ENCODE data around the gene C1QBP.

Gene C1QBP, protein sequence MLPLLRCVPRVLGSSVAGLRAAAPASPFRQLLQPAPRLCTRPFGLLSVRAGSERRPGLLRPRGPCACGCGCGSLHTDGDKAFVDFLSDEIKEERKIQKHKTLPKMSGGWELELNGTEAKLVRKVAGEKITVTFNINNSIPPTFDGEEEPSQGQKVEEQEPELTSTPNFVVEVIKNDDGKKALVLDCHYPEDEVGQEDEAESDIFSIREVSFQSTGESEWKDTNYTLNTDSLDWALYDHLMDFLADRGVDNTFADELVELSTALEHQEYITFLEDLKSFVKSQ

DNA sequence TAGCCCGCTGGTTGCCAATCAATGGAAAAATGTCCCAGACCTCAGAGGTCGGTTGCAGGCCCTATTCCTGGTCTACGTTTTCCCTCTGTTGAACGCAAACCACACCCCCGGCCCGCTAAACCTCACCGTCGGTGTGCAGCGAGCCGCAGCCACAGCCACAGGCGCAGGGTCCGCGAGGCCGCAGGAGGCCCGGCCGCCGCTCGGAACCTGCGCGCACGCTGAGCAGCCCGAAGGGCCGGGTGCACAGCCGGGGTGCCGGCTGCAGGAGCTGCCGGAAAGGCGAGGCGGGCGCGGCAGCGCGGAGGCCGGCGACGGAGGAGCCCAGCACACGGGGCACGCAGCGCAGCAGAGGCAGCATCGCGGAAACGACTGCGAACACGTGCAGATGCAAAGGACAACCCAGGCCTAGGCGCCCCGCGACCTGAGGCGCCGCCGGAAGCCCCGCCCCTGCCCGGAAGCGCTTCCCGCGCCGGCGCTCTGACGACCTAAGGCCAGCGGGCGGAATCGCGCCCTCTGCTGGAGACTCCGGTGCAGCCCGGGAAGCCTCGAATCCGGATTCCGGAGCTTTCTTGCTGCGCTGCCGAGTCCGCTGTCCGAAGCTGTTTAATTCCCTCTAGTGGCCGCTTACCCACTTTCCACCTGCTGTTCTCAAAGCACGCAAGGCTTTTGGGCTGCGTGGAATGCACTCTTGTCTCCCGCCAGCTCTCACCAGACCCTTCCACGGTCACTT, at the start of gene C1QBP:
C1QBP (minus strand) TSS at position 440 of the 730 bp plus-strand sequence; CDS start at position 358, 82 bp downstream.
- DNase-seq = peak in 55 of 56 donors; percentile 42 to 93 (median 83)

DNA sequence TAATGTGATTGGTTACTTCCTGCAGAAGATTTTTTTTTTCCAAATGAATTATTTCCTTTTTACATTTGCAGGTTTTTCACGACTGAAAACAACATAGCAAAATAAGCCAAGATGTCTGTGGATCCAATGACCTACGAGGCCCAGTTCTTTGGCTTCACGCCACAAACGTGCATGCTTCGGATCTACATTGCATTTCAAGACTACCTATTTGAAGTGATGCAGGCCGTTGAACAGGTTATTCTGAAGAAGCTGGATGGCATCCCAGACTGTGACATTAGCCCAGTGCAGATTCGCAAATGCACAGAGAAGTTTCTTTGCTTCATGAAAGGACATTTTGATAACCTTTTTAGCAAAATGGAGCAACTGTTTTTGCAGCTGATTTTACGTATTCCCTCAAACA, 49.8 kb upstream of the C1QBP start:
- DNase-seq = no peak

DNA sequence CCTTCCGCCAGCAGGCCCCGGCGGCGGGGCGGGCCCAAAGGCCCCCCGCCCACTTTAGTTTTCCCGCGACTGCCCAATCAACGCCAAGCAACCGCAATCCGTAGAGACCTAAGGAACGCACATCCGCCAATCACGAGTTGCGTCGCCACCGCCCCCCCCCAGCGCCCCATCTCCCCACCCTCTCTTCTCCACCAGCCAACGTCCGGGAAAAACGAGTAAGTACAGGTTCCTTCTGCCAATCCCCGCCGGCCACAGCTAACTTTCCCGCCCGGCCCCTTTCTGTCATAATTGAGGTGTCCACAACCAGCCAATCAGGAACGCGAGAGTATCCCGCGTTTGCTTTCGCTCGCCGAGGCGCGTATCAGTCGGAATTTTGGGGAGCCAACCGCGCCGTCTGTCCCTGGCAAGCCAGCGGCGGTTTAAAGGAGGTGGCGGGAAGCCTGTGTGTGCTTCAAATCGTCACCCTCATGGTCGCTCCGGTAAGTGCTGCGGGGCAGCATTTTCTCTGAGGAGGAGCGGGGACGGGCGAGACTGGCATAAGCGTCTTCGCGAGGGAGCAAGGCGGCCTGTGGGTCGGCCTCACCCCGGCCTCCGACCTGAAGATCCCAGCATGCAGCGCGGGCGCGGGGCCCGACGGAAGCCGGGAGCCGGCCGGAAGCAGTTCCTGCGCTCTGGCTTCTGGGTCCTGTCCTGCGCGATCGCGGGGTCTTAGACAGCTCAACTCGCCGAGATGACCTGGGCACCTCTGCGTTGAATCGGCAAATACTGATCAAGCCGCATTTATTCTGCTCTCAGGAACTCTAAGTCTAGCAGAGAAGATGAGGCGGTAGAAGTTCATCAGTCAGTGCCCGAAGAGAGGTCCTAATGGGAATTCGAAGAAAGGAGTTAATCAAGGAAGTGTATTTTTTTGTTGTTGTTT, 47.5 kb upstream of the C1QBP start, which contains the start of gene MIS12:
MIS12 (plus strand) TSS at position 361 of the 919 bp plus-strand sequence. CDS start 2,297 bp downstream, outside the sequence.
- DNase-seq = peak; percentile 88 to 100 (median 98)

DNA sequence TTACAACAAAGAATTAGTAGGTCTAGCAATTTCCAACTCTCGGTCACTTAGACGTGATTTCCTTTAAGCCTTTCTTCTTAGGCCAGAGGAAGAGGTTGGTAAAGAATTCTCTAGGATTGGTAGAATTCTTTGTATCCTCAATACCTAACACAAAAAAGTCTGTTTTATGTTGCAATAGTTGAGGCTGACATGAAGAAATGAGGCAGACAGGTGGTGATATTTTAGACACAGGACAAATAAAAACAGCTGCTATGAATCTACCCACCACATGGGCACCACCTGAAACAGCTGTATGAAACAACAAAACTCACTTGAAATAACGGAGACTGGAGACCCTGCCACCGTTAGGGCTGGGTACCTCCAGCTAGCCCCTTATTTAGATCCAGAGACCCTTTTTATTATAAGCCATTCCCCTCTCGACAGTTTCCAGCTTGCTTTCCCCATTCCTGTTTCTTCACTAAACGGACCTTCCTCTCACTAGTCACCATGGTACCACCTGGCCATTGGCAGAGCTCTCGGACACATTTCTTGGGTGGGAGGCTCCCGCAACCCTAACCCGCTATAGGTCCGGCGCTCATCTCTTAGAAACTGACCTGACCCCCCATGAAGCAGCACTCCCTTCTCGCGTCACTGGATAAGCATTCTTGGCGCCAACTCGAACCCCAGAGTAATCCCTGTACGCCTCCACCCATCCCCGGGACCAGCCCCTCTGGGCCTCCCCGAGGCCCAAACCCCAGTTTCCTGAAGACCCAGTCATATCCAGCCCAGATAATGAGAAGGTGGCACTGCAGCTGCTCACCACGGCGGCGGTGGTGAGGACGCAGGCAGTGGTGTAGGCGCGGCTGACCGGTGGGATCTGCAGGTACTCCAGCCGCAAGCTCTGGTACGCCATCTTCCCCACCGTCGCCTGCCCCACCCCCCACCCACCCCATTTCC, 46.6 kb upstream of the C1QBP start, which contains the start of gene DERL2:
DERL2 (minus strand) TSS at position 909 of the 936 bp plus-strand sequence; CDS start at position 892, 17 bp downstream.
- peak in 1 of 56 donors; percentile 73 for DNase-seq

DNA sequence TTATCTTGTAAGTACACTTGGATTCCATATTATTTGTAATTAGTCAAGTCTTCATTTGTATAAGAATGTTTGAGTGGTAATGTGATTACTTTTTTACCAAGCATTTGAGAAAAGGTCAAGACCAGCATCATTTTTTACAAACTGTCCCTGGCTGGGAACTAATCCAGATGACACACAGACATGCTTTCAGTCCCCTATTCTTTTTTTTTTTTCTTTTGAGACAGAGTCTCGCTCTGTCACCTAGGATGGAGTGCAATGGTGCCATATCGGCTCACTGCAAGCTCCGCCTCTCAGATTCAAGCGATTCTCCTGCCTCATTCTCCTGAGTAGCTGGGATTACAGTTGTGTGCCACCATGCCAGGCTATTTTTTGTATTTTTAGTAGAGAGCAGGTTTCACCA, 42.5 kb upstream of the C1QBP start:
- no peak for DNase-seq

DNA sequence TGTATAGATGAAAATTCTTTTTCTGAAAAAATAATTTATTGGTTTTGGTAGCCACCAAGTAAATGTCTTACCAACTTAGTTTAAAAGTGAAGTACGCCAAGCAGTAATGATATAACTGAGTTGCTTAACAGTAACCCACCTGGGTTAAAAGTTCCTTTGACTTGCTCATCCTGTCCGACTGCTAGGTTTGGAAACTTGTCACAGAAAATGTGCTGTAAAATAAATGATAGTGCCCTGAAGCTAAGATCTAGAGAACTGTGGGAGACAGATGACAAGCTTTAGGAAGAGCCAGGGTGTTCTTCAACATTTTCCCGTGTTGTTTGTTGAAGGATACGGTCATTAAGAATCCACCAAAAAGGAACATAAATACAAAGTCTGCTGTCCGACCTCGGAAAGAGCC, 42.0 kb upstream of the C1QBP start:
- DNase-seq = no peak

DNA sequence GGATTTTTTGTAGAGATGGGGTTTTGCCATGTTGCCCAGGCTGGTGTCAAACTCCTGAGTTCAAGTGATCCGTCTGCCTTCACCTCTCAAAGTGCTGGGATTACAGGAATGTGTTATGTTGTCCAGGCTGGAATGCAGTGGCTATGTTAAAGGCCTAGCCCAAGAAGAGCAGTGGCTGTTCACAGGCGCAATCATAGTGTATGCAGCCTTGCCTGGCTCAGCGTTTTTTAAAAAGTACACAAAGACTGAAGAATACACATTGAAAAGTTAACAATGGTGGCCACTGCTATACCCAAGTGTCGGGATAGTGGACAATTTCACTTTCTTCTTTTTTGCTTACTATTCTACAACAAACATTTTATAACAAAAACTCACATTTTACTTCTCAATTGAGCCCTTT, 40.0 kb upstream of the C1QBP start:
- no peak for DNase-seq

DNA sequence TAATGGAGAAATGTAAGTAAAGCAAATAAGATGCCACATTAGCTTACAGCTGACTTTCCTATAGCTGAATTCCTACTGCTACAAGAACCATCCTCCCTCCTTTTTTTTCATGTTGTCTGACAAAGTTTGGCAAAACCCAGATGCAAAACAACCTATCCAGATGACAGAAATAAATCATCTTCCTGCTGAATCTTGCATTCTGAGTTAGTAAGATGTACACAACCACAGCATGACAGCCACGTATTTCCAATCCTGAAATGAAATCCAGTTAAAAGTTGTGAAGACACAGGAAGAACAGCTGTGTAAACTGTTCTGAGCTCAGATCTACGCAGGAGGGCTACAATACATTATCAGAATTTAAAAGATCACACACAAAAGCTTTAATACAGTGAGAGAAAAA, 35.0 kb upstream of the C1QBP start:
- no peak for DNase-seq

DNA sequence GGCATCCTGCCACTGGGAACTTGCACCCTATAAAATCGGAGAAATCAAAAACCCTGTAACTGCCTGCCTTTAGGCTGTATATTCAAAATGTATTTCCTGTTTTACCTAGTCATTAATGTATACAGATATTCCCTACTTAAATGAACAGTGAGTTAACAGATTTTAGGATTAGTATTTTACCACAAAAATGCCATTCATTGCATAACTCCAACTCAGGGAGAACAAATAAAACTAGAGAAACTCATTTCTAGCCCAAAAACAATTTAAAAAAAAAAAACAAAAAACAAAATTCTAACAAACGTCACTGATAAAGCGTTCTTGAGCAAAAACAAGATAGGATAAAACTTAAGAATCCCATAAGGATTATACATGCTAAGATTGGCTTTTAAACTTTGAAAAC, 33.6 kb upstream of the C1QBP start:
- DNase-seq = no peak

DNA sequence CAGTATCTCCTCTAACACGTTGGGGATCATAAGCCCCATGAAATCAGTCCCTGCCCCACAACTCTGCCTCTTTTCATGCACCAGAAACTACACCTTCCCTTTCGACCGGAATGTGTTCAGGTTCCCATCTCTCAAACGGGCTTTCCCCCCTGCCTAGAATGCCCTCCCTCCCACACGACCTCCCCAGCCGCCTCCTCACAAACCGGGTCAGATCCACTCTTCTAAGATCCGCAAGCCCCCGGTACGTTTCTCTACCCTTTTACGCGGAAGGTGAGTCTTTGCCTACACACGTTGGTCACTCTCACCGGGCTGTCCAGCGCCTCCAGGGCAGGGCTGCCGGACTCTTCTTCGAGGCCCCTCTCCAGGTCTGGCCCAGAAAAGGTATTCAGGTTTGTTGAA, 29.1 kb upstream of the C1QBP start:
- peak in 4 of 56 donors; percentile 4 to 37 (median 20) for DNase-seq

DNA sequence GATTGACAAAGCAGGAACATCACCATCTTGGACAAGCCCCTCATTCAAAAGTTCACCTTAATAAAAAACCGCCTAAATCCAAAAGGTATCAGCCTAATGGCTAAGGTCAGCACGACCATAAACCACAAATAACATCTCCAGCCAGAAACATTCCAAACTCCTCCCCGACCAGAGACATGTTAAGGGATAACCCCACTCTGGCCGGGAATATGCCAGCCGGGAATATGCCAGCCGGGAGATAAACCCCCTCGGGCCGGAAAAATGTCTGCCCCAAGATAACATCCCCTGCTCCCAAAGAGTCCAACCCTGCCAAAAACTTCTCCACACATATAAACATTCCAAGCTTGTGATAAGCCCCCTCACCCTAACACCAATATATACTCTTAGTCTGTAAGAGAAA, 28.5 kb upstream of the C1QBP start:
- no peak for DNase-seq

DNA sequence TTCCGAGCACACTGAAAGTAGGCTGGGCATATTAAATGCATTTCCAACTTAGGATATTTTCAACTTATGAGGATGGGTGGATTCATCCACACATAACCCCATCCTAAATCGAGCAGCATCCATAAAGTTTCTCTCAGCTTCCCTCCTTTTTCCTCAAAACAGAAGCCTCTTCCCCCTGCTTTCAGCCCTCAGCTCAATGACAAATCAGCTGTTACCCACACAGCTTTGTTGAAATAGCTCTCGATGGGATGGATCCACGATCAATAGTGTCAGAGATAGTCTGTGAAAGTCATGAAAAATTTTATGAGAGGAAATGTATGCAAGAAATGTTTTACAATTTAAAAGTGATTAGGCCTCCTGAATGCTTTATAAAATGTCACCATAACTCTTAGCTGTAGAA, 27.3 kb upstream of the C1QBP start:
- no peak for DNase-seq

DNA sequence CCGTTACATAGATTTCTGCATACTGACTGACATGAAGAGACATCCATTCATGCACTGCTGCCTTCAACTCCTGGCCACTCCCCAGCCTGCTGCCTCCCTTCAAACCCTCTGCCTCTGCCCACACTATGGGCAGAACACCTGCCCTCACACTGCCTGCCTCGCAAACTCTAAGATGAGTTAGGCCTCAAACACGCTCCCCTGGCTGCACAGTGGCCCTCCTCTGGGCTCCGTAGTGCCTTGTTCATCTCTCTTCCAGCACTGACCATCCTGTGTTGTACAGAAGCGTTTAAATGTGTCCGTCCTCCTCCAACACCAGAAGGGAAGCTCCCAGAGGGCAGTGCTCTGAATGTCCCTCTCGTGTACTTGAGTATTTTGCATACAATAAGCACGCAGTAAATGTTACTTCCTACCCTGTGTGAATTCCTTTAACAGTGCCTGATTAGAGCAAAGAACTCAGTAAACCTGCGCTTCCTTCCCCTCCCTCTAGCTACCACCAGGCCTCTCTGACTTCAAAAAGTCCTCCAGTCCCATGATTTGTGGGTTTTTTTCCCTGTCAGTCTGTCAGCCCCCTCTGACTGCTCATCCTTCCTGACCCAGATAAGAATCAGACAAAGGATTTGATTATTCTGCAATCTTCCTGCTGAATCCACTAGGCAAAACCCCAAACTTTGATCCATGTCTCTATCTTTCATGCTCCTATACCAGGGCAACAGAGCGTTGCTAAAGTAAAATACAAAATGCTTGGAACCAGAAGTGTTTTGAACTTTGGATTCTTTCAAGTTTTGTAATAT, 26.0 kb upstream of the C1QBP start:
- no peak for DNase-seq

DNA sequence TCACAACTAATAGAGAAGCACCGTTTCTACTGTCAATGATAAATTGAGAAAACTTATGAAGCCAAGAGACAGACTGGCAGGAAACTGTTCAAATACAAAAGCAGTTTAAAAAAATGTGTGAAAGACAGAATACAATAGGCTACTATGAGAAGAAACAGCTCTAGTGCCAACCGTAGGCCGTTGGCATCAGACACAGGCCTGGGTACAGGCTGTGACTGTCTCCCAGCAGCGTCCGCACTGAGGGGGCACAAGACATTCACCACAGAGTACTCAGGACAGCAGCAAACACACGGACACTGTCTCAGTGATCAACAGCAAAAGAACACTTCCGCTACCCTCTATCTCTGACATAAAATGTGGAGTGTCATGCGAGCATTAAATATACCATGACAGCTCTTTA, 7.8 kb upstream of the C1QBP start:
- DNase-seq = peak in 54 of 56 donors; percentile 3 to 90 (median 73)

DNA sequence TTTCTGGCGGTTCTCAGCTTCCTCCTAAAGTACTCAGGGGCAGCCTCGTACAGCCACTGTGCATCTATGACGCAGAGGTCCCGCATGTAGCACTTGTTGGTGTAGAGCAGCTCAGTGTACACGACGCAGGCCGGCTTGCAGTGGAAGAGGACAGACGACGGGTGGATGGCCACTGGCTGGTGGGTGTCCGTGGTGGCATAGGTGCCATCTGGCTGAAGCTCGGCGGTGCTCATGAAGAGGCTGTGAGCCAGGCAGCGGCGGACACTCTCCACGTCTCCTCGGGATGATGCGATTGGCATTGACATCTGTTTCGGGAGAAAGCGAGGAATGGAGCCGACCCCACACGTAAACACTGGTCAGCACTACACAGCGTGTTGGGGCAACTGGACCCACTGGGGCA, 5.3 kb upstream of the C1QBP start:
- no peak for DNase-seq

DNA sequence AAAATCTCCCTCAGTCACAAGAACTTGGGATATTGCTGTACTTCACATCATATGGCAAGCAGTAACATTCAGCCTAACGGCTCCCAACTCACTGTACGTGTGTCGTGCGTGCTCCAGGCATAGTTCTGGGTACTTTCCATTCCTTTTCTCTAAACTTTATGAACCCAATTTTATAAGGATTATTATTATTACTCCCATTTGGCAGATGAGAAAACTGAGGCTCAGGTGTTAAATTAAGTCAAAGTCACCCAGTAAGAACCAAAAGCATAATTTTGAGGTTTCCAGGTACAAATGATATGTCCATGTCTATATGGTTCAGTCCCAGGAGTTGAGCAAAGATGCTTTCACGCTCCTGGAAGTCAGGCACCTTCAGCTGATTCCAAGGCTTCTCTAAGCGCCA, 4.8 kb upstream of the C1QBP start:
- no peak for DNase-seq

DNA sequence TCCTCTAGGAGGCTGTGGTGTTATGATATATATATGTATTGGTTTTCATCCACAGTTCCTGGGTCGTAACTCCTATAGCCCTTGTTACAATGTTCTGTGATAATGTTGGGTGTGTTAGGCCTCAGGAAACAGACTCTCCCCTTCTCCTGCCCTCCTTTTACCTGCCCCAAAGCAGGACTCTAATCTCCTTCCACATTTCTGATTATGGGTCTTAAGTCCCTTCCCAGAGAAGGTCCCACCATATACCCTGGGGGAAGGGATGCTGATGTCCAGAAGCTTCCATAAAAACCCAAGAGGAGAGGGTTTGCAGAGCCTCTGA, 450 bp upstream of the C1QBP start:
- DNase-seq = no peak

DNA sequence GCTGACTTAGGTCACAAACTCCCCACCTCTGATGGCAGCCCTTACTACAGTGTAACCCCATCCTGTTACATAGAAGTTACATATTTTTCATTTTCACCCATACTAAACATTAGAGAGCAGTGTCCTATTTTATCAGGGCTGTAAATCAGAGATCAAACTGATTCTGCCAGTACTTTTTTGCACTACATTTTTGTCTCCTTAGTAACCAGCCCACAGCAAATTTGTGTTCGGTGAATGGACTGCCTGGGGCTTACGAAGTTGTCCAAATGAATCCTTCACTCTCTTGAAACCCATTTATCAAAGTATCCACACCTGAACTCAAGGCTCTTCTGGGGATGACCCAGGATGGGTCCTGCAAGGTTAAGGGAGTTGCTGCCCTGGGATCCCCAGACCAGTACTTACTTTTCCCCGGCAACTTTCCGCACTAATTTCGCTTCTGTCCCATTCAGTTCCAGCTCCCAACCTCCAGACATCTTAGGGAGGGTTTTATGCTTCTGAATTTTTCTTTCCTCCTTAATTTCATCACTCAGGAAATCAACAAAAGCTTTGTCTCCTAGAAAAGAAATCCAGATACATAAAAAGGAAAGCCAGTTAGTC, 1.1 kb downstream of the C1QBP start:
- DNase-seq = no peak

DNA sequence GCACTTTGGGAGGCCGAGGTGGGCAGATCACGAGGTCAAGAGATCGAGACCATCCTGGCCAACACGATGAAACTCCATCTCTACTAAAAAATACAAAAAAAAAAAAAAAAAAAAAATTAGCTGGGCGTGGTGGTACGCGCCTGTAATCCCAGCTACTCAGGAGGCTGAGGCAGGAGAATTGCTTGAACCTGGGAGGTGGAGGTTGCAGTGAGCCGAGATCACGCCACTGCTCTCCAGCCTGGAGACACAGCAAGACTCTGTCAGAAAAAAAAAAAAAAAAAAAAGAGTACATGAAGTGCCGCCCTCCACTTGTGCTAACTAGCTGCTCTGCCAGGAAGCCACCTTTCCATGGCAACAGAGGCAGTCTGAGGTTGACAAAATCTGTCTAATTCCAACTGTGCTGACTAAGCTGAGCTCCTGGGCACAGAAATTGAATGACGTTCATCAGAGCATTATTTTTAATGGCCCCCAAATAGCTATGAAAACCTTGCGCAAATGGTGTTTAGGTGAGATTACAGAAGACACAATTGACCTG, 3.1 kb downstream of the C1QBP start:
- DNase-seq = peak in 26 of 56 donors; percentile 1 to 69 (median 29)
